IPS-15b (cell line): ENCODE measurements around the gene RTN4RL1.

ENCODE experiments used
- H3K27me3 ChIP-seq: one replicate; pipeline ENCODE4 v1.6.1; 2013; ENCODE audit warnings: low read length; ENCODE audit not compliant: control insufficient read depth, insufficient read depth
- H3K36me3 ChIP-seq: one replicate; pipeline ENCODE4 v1.6.1; 2013; ENCODE audit warnings: low read length; ENCODE audit not compliant: control insufficient read depth, insufficient read depth
- H3K4me1 ChIP-seq: one replicate; pipeline ENCODE4 v1.6.1; 2013; ENCODE audit warnings: mild to moderate bottlenecking, low read length; ENCODE audit not compliant: control insufficient read depth, insufficient read depth
- H3K4me3 ChIP-seq: one replicate; pipeline ENCODE4 v1.5.1; 2013; ENCODE audit warnings: low read depth, low read length
- H3K9ac ChIP-seq: one replicate; pipeline ENCODE4 v1.6.1; 2013; ENCODE audit warnings: low read depth, mild to moderate bottlenecking, low read length
- H3K9me3 ChIP-seq: one replicate; pipeline ENCODE4 v1.6.1; 2013; ENCODE audit warnings: mild to moderate bottlenecking, low read length; ENCODE audit not compliant: control insufficient read depth, insufficient read depth

Gene RTN4RL1

GRCh38 chr17:2064980-2065785 lies 40.0 kb upstream of the RTN4RL1 start:
- H3K36me3 ChIP-seq = peaks cover 5% of the 10 kb centered on the region
- H3K27me3 ChIP-seq = peaks cover 2% of the 10 kb centered on the region
- H3K9me3 ChIP-seq = no peaks in the 10 kb centered on the region
- H3K4me1 ChIP-seq = peaks cover 13% of the 10 kb centered on the region
- no peak overlapping the region for H3K4me3 ChIP-seq
- no peak overlapping the region for H3K9ac ChIP-seq

GRCh38 chr17:2064520-2064971 lies 39.4 kb upstream of the RTN4RL1 start:
- Histone ChIP-seq H3K9ac (no peak overlapping the region), H3K4me3 (no peak overlapping the region), H3K9me3 (no peaks in the 10 kb centered on the region), H3K36me3 (peaks cover 5% of the 10 kb centered on the region), H3K27me3 (peaks cover 6% of the 10 kb centered on the region), H3K4me1 (peaks cover 13% of the 10 kb centered on the region)

- Histone ChIP-seq H3K9ac (no peak overlapping the region), H3K27me3 (peaks cover 6% of the 10 kb centered on the region), H3K36me3 (peaks cover 5% of the 10 kb centered on the region), H3K9me3 (no peaks in the 10 kb centered on the region), H3K4me1 (peaks cover 13% of the 10 kb centered on the region), H3K4me3 (no peak overlapping the region)
These were observed 39.0 kb upstream of the RTN4RL1 start for GRCh38 chr17:2064147-2064489.

GRCh38 chr17:2063261-2064146 lies 38.4 kb upstream of the RTN4RL1 start:
- H3K9ac ChIP-seq = no peak overlapping the region
- peaks cover 6% of the 10 kb centered on the region for H3K27me3 ChIP-seq
- H3K36me3 ChIP-seq = peaks cover 5% of the 10 kb centered on the region
- peaks cover 13% of the 10 kb centered on the region for H3K4me1 ChIP-seq
- no peak overlapping the region for H3K4me3 ChIP-seq
- H3K9me3 ChIP-seq = no peaks in the 10 kb centered on the region

GRCh38 chr17:2062571-2063183 lies 37.5 kb upstream of the RTN4RL1 start:
- no peaks in the 10 kb centered on the region for H3K9me3 ChIP-seq
- peaks cover 13% of the 10 kb centered on the region for H3K4me1 ChIP-seq
- H3K27me3 ChIP-seq = peaks cover 14% of the 10 kb centered on the region
- H3K9ac ChIP-seq = no peak overlapping the region
- H3K36me3 ChIP-seq = peaks cover 5% of the 10 kb centered on the region
- no peak overlapping the region for H3K4me3 ChIP-seq

GRCh38 chr17:2061441-2061958 lies 36.4 kb upstream of the RTN4RL1 start:
- Histone ChIP-seq H3K9me3 (no peaks in the 10 kb centered on the region), H3K36me3 (peaks cover 5% of the 10 kb centered on the region), H3K27me3 (peaks cover 18% of the 10 kb centered on the region), H3K4me3 (no peak overlapping the region), H3K4me1 (peaks cover 13% of the 10 kb centered on the region), H3K9ac (no peak overlapping the region)

GRCh38 chr17:2060681-2061440 lies 35.7 kb upstream of the RTN4RL1 start:
- no peak overlapping the region for H3K4me3 ChIP-seq
- H3K4me1 ChIP-seq = peaks cover 13% of the 10 kb centered on the region
- no peak overlapping the region for H3K9ac ChIP-seq
- peaks cover 3% of the 10 kb centered on the region for H3K36me3 ChIP-seq
- H3K9me3 ChIP-seq = no peaks in the 10 kb centered on the region
- peaks cover 24% of the 10 kb centered on the region for H3K27me3 ChIP-seq

- Histone ChIP-seq H3K36me3 (peaks cover 3% of the 10 kb centered on the region), H3K4me3 (no peak overlapping the region), H3K27me3 (peaks cover 24% of the 10 kb centered on the region), H3K9ac (no peak overlapping the region), H3K4me1 (peaks cover 13% of the 10 kb centered on the region), H3K9me3 (no peaks in the 10 kb centered on the region)
These were observed 35.2 kb upstream of the RTN4RL1 start for GRCh38 chr17:2060385-2060658.

- Histone ChIP-seq H3K4me1 (peaks cover 11% of the 10 kb centered on the region), H3K9ac (no peak overlapping the region), H3K4me3 (no peak overlapping the region), H3K27me3 (peaks cover 24% of the 10 kb centered on the region), H3K9me3 (no peaks in the 10 kb centered on the region), H3K36me3 (peaks cover under 1% of the 10 kb centered on the region)
These were observed 34.6 kb upstream of the RTN4RL1 start for GRCh38 chr17:2059547-2060384.

GRCh38 chr17:2058586-2059546 lies 33.7 kb upstream of the RTN4RL1 start:
- no peaks in the 10 kb centered on the region for H3K9me3 ChIP-seq
- no peaks in the 10 kb centered on the region for H3K36me3 ChIP-seq
- no peak overlapping the region for H3K4me3 ChIP-seq
- H3K27me3 ChIP-seq = peaks cover 33% of the 10 kb centered on the region
- H3K9ac ChIP-seq = no peak overlapping the region
- peaks cover 11% of the 10 kb centered on the region for H3K4me1 ChIP-seq
